ENCODE results near the gene PITPNM1. TPM values are rescaled to one million over a fixed set of nuclear protein-coding genes. Genes with fewer than 3 reads are reported as not detected.
"Not testable (repeated sequence)": the region's sequence is repeated elsewhere in the genome, so short reads cannot be mapped to it uniquely, and the experiment has no call there.

The PITPNM1 gene
- polyA plus RNA-seq, 1 donor from 2014 or later, result 40.6 TPM

DNA sequence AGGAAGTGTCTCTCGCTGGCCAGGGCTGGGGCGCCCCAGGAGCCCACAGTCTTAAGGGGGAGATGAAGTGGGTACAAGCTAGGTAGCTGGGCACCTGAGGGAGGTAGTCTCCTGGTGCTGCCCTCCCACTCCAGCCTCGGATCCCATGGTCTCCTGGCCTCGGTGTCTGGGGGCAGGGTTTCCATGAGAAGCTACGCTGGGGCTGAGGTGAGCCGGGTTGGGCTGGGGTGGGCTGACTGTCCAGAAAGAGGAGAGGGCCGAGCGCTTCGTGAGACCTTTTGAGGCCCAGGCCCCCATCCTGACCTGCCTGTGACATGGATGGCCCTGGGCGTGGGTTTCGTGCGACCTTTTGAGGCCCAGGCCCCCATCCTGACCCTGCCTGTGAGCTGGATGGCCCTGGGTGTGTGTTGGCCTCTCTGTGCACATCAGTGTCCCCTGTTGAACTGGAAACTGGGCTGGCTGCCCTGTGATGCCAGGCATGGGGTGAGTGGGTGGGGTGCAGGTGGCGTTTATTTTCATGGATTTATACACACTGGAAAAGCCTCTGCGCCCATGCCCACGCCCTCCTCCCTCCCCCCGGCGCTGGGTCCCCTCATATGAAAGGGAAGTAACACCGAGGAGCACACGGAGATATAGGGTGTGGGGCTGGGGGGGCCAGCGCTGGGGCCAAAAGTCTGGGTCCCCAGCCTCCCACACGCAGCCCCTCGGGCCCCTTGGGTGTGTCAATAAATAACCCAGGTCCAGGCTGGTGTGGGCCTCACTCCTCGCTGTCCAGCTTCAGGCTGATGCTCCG is 13.7 kb downstream of the PITPNM1 start:
- Mint-ChIP-seq H3K36me3 (peaks cover 2% of the 10 kb centered on the region), H3K27ac (peak overlapping the region in 1 of 3 donors; percentile 76)

DNA sequence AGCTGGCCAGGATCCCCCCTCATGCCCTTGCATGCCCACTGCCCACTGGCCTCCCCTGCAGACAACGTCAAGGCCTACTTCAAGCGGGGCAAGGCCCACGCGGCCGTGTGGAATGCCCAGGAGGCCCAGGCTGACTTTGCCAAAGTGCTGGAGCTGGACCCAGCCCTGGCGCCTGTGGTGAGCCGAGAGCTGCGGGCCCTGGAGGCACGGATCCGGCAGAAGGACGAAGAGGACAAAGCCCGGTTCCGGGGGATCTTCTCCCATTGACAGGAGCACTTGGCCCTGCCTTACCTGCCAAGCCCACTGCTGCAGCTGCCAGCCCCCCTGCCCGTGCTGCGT is 14.5 kb downstream of the PITPNM1 start:
- no peaks in the 10 kb centered on the region for H3K27me3 Mint-ChIP-seq
- no peaks in the 10 kb centered on the region for H3K9me3 Mint-ChIP-seq
- peaks cover 4% of the 10 kb centered on the region for H3K36me3 Mint-ChIP-seq
- H3K27ac Mint-ChIP-seq, result no peak overlapping the region
- H3K4me1 Mint-ChIP-seq, result peaks cover 16 to 22% (median 22%) of the 10 kb centered on the region in 3 donors
- no peak overlapping the region for H3K4me3 Mint-ChIP-seq

More for the DNA sequence above, 13.7 kb downstream of the PITPNM1 start:
- Mint-ChIP-seq H3K4me1 (peaks cover 9 to 14% (median 14%) of the 10 kb centered on the region in 3 donors), H3K4me3 (peak overlapping the region in 1 of 4 donors; percentile 41), H3K9me3 (no peaks in the 10 kb centered on the region), H3K27me3 (no peaks in the 10 kb centered on the region)

DNA sequence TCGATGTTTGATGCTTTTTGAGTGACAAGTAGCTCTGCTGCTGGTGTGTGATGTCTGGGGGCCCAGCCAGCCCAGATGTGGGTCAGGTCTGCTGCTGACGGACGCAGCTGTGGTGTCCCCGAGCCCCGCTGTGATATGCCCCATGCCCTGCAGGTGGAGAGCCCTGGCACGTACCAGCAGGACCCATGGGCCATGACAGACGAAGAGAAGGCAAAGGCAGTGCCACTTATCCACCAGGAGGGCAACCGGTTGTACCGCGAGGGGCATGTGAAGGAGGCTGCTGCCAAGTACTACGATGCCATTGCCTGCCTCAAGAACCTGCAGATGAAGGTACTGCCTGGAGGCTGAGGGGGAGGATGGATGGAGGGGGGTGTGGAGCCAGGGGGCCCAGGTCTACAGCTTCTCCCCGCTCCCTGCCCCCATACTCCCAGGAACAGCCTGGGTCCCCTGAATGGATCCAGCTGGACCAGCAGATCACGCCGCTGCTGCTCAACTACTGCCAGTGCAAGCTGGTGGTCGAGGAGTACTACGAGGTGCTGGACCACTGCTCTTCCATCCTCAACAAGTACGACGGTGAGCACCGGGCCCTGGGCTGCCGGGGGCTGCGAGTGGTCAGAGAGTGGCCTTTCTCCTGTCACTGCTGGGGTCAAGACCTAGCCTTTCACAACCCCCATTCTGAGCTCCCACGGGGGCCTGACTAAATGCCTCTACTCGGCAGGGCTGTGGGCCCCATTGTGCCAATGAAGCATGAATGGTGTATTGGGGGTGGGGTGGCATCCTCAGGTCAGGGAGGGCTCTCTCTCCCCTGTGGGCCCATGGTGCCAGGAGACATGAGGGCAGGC is 15.1 kb downstream of the PITPNM1 start:
- H3K4me3 Mint-ChIP-seq, result no peak overlapping the region
- H3K27me3 Mint-ChIP-seq, result no peaks in the 10 kb centered on the region
- no peak overlapping the region for H3K27ac Mint-ChIP-seq
- H3K9me3 Mint-ChIP-seq, result no peaks in the 10 kb centered on the region
- peaks cover 4% of the 10 kb centered on the region for H3K36me3 Mint-ChIP-seq
- peaks cover 19 to 24% (median 23%) of the 10 kb centered on the region in 3 donors for H3K4me1 Mint-ChIP-seq

DNA sequence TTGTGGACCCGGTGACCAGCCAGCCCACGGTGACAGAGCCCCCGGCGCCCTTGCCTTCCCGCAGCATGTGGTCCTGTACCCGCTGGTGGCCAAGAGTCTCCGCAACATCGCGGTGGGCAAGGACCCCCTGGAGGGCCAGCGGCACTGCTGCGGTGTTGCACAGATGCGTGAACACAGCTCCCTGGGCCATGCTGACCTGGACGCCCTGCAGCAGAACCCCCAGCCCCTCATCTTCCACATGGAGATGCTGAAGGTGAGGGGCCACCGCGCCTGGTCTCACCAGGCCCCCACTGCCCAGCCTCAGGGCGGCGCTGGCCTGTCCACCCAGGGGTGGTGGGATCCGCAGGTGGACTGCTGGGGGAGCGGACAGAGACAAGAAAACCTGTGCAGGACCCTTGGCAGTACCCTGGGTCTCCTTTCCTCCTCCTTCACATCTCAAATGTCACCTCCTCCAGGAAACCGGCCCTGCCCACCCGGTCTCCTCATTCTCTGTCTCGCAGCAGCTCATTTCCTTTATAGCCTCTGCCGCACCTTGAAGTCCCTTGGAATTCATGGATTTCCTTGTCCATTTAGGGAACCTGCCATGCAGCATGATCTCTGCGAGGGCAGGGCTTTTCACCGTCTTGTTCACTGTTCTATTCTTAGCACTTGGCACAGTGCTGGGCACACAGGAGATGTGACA is 15.8 kb downstream of the PITPNM1 start:
- peaks cover 25 to 32% (median 31%) of the 10 kb centered on the region in 3 donors for H3K4me1 Mint-ChIP-seq
- no peaks in the 10 kb centered on the region for H3K9me3 Mint-ChIP-seq
- H3K36me3 Mint-ChIP-seq, result peaks cover 4% of the 10 kb centered on the region
- no peak overlapping the region for H3K27ac Mint-ChIP-seq
- no peaks in the 10 kb centered on the region for H3K27me3 Mint-ChIP-seq
- H3K4me3 Mint-ChIP-seq, result peak overlapping the region in 1 of 4 donors; percentile 35

DNA sequence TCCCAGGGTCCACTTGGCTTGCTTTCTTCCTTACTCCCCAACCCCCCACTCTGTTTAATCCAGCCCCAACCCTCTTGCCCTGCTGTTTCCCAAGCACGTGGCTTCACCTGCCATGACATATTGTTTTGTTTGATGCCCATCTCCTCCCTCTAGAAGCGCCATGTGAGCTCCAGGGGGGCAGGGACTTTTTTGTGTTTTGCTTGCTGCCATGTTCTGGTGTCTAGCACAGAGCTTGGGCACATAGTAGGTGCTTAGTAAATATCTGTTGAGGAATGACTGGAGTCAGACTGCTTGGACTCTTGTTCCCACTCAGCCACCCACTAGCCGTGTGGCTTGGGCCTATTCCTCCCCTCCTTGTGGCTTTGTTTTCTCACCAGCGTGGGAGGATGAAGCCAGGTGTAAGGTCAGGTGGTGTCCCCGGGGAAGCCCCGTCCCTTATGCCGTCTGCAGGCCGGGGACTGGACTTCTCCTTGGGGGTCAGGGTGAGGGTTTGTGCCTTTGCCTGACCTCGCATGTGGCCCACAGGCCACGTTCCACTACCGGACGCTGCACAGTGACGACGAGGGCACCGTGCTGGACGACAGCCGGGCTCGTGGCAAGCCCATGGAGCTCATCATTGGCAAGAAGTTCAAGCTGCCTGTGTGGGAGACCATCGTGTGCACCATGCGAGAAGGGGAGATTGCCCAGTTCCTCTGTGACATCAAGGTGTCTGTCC is 18.5 kb downstream of the PITPNM1 start:
- peak overlapping the region; percentile 54 to 92 (median 87) for H3K4me3 Mint-ChIP-seq
- H3K27ac Mint-ChIP-seq, result peak overlapping the region; percentile 81 to 98 (median 85)
- no peaks in the 10 kb centered on the region for H3K27me3 Mint-ChIP-seq
- H3K9me3 Mint-ChIP-seq, result no peaks in the 10 kb centered on the region
- peaks cover 4% of the 10 kb centered on the region for H3K36me3 Mint-ChIP-seq
- peaks cover 40 to 46% (median 43%) of the 10 kb centered on the region in 3 donors for H3K4me1 Mint-ChIP-seq

DNA sequence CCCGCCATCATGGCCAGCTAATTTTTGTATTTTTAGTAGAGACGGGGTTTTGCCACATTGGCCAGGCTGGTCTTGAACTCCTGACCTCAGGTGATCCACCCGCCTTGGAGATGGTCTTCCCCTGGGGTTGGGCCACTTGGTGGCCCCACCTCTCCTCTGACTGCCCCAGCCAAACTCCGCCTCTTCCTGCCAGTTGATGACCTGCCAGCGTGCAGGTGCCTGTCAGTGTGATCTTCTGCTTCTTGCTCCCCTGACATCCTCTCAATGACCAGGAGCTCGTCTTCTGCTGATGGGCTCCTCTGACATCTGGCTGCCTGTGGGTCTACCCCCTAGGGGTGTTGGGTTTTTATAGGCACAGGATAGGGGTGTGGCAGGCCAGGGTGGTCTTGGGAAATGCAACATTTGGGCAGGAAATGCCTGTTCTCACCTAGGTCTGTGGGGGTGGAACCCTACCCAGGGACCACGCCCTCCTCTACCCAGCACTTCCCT is 19.2 kb downstream of the PITPNM1 start:
- Mint-ChIP-seq H3K4me1 (peaks cover 40 to 46% (median 43%) of the 10 kb centered on the region in 3 donors), H3K4me3 (peak overlapping the region; percentile 49 to 92 (median 87)), H3K27ac (peak overlapping the region; percentile 81 to 98 (median 85))
- H3K27me3 Mint-ChIP-seq, H3K9me3 Mint-ChIP-seq, H3K36me3 Mint-ChIP-seq: not testable (repeated sequence)

DNA sequence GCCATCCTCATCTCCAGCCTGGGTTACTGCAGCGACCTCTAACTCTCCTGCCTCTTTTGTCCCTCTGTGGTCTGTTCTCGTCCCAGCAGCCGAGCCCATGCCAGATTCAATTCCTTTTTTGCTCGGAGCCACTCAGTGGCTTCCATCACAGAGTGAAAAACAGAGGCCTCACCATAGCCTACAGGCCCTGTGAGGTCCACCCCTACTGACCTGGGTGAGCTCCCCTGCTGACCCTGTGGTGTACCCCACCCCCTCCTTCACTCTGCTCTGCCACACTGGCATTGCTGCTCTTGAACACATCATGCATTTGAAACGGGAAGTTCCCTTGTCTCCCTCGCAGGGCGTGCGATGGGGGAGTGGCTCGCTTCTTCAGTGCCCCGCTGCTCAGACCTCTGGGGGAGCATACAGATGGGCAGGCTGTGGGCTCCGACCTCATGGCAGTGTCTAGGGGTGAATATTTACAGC is 20.3 kb downstream of the PITPNM1 start:
- Mint-ChIP-seq H3K27me3 (no peaks in the 10 kb centered on the region), H3K4me3 (peak overlapping the region; percentile 92 to 98 (median 98)), H3K4me1 (peaks cover 40 to 46% (median 43%) of the 10 kb centered on the region in 3 donors), H3K27ac (peak overlapping the region; percentile 91 to 100 (median 94)), H3K9me3 (no peaks in the 10 kb centered on the region), H3K36me3 (peaks cover 4% of the 10 kb centered on the region)

DNA sequence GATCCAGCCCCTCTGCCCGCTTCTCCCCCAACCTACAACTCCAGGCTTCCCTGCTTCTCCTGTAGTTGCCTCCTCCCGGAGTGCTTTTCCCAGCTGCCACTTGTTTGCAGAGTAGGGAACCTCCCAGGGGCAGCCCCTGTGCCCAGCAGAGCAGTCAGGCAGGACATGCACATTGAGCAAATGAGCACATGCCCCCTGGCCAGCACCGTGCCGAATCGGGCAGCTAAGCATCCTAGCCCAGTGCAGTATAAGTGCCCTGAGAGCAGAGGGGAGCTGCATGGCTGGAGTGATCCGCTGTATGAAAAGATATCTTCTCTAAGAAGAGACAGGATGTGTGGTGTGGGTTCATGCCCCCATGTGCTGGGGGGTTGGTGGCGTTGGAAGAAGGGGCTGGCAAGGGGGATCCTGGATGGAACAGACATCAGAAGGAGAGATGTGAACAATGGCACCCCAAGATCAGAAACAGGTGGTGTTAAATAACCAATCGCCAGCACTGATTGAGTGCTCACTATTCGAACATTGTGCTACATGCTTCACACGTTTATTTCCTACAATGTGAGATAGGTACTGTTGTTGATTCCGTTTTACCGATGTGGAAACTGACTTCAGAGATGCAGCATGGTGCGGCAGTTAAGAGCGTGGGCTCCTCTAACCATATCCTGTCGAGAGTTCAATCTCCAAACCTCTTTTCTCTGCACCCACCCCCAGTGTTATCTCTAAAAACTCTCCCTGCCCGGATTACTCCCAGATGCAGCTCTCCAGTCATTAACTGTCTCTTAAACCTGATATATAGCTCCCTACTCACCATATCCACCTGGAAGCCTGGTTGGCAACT is 21.1 kb downstream of the PITPNM1 start:
- peaks cover 36 to 46% (median 41%) of the 10 kb centered on the region in 3 donors for H3K4me1 Mint-ChIP-seq

DNA sequence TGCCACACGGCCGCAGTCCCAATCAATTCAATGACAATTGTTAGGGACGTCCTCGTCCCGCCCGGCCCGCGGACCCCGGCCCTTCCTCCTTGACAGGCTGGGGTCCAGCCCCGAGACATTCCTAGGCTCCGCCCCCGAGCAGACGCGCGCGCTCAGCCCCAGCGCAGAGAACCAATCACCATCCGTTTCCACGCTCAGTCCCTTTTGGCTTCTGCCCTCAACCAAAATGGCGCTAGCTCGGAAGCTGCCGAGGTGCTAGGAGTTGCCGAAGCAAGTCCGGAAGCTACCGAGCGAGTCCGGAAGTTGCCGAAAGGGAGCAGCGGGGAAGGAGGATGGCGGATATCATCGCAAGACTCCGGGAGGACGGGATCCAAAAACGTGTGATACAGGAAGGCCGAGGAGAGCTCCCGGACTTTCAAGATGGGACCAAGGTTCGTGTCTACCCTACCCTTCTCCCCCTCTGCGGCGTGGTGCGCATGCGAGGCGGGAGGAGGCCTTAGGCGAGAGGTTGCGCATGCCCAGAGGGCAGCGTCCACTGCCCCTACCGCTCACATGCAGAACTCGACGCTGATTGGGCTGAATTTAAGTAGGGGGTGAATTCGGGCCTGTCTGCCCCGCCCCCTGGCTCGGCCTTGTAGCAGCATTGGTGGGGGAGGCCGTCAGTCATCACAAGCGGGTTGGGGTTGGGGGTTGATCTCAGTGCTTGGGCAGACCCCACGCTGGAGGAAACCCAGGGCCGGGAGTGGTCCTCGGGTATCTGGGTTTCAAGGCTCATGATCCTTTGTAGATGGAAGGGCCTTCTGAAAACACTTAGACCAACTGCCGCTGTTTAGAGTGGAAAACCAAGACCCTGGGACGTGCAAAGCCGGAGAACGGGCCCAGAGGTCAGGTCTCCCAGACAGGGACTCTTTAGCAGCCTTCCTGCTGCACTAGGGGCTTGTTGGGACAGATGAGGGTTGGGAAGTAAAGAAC is 22.1 kb downstream of the PITPNM1 start, which contains the start of gene AIP:
Gene AIP (plus strand): TSS at position 200 of the 972 bp plus-strand sequence. CDS start 133 bp downstream, at position 333.
- H3K27me3 Mint-ChIP-seq, result no peaks in the 10 kb centered on the region
- peaks cover 36 to 46% (median 41%) of the 10 kb centered on the region in 3 donors for H3K4me1 Mint-ChIP-seq
- H3K4me3 Mint-ChIP-seq, result peak within 1 kb of the TSS; percentile 92 to 98 (median 98)
- H3K9me3 Mint-ChIP-seq, result no peaks in the 10 kb centered on the region
- H3K36me3 Mint-ChIP-seq, result peaks cover 4% of the 10 kb centered on the region
- peak within 1 kb of the TSS; percentile 91 to 100 (median 97) for H3K27ac Mint-ChIP-seq

More for the DNA sequence above, 21.1 kb downstream of the PITPNM1 start:
- Mint-ChIP-seq H3K27ac (peak overlapping the region; percentile 91 to 100 (median 94)), H3K36me3 (peaks cover 4% of the 10 kb centered on the region), H3K9me3 (no peaks in the 10 kb centered on the region), H3K4me3 (peak overlapping the region; percentile 92 to 98 (median 98)), H3K27me3 (no peaks in the 10 kb centered on the region)

DNA sequence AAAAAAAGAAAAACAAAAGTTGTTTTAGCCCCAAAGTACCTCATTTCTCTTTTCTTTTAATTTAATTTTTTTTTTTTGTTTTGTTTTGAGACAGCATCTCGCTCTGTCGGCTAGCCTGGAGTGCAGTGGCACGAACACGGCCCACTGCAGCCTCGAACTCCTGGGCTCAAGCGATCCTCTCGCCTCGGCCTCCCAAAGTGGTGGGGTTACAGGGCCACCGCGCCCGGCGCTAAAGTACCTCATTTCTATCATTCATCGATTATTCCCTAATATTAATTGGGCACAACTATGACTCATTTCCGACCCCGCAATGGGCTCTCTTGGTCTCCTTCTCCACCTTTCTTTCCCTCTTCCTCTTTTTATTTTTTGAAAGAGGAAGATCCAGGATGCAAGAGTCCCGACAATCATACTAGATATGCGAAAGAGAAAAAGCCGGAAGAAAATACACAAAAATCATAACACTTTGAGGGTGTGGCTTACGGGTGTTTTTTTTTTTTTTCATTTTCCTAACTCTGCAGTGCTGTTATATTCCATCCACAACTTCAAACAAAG is 22.8 kb downstream of the PITPNM1 start:
- Mint-ChIP-seq H3K36me3 (peaks cover 2% of the 10 kb centered on the region), H3K4me3 (peak overlapping the region; percentile 92 to 98 (median 98)), H3K9me3 (no peaks in the 10 kb centered on the region), H3K27ac (peak overlapping the region; percentile 91 to 100 (median 97)), H3K4me1 (peaks cover 35 to 38% (median 36%) of the 10 kb centered on the region in 3 donors), H3K27me3 (no peaks in the 10 kb centered on the region)

DNA sequence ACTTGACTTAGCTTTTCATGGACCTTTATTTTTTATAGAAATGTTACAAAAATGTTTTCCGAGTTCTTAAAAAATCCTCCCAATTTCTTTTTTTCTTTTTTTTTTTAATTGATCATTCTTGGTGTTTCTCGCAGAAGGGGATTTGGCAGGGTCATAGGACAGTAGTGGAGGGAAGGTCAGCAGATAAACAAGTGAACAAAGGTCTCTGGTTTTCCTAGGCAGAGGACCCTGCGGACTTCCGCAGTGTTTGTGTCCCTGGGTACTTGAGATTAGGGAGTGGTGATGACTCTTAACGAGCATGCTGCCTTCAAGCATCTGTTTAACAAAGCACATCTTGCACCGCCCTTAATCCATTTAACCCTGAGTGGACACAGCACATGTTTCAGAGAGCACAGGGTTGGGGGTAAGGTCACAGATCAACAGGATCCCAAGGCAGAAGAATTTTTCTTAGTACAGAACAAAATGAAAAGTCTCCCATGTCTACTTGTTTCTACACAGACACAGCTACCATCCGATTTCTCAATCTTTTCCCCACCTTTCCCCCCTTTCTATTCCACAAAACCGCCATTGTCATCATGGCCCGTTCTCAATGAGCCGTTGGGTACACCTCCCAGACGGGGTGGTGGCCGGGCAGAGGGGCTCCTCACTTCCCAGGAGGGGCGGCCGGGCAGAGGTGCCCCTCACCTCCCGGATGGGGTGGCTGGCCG is 27.7 kb downstream of the PITPNM1 start:
- H3K4me1 Mint-ChIP-seq, H3K36me3 Mint-ChIP-seq, H3K27me3 Mint-ChIP-seq, H3K27ac Mint-ChIP-seq, H3K9me3 Mint-ChIP-seq, H3K4me3 Mint-ChIP-seq: not testable (repeated sequence)

DNA sequence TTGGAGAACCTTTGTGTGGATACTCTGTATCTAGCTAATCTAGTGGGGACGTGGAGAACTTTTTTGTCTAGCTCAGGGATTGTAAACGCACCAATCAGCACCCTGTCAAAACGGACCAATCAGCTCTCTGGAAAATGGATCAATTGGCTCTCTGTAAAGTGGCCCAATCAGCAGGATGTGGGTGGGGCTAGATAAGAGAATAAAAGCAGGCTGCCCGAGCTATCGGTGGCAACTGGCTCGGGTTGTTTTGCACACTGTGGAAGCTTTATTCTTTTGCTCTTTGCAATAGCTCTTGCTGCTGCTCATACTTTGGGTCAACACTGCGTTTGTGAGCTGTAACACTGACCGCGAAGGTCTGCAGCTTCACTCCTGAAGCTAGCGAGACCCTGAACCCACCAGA is 28.5 kb downstream of the PITPNM1 start:
- not testable (repeated sequence) for H3K27ac Mint-ChIP-seq, H3K27me3 Mint-ChIP-seq, H3K4me1 Mint-ChIP-seq, H3K36me3 Mint-ChIP-seq, H3K4me3 Mint-ChIP-seq, H3K9me3 Mint-ChIP-seq
